ENCODE measurements around the gene AUTS2.

The AUTS2 gene

DNA sequence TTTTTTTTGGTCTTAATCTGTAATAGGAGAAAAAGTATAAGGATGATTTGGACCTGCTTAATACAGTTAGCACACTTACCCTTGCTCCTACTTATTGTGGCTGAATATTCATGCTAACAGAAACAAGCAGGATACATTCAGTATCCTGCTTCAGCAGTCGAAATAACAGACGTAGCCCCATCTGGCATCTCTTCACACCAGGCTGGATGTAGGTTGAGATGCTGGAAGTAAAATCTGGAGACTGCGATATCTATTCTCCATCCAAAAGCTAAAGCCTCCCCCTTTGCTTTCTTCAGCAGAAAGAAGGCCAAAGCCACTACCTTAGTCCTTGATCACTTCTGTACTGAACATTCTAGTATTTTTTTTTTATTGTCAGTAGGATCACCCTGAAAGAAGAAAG lies 537.4 kb downstream of the AUTS2 start:
- no peak overlapping the region for H3K4me3 ChIP-seq (ENCODE audit: low read depth, low read length)
- DNase-seq (ENCODE audit: low read depth), result no peak
- TF ChIP-seq, protein P1, sequence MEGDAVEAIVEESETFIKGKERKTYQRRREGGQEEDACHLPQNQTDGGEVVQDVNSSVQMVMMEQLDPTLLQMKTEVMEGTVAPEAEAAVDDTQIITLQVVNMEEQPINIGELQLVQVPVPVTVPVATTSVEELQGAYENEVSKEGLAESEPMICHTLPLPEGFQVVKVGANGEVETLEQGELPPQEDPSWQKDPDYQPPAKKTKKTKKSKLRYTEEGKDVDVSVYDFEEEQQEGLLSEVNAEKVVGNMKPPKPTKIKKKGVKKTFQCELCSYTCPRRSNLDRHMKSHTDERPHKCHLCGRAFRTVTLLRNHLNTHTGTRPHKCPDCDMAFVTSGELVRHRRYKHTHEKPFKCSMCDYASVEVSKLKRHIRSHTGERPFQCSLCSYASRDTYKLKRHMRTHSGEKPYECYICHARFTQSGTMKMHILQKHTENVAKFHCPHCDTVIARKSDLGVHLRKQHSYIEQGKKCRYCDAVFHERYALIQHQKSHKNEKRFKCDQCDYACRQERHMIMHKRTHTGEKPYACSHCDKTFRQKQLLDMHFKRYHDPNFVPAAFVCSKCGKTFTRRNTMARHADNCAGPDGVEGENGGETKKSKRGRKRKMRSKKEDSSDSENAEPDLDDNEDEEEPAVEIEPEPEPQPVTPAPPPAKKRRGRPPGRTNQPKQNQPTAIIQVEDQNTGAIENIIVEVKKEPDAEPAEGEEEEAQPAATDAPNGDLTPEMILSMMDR (IDR thresholded peaks at IDR 0.05; ENCODE audit: low read depth, low read length, missing control alignments), result no peak

DNA sequence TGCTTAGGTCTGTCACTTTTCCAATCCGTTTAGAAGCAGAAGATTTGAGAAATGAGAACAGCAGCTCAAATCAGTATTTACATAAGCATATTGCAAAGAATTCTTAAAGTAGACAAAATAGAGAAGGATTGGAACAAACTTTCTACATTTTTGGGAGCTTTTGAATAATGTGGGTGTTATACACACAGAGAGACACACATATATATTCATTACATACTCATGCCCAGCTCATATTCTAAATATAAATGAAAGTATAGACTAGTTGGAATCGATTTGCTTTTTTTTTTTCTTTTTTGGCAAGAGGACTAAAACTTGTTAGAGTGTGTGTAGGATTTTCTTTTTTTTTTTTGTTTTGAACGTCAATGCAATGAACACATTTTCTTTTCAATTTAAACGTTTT lies 538.9 kb downstream of the AUTS2 start:
- no peak for DNase-seq (ENCODE audit: low read depth)
- TF ChIP-seq, protein P1 (IDR thresholded peaks at IDR 0.05; ENCODE audit: low read depth, low read length, missing control alignments), result no peak
- H3K4me3 ChIP-seq (ENCODE audit: low read depth, low read length), result no peak overlapping the region

DNA sequence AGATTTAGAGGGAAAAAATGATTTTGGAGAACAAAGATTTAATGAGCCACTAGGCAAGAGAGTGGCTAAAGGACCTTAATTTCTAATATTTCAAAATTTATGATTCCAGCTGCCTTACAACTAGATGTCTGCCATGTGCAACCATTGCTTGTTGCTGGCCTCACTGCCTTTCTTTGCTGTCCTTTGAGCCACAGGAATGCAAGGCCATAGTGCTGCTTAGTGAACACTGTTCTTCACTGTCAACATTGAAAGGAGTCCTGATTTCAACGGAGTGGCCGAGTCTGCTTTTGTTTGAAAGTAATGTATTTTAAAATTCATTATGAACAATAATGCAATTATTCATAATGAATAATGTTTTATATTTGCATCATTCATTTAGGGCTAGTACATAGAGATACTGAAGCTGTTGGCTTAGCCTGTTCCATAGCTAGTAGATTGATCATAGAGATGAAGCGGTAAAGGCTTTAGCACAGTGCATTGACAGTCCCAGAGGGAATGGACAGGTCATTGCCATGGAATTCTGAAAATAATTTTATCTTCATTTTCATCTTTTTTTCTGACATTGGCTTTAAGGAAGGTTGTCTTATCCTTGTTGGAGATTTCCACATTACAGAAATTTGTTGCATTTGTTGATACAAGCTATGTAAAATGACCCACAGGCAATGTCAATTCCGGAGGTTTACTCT lies 544.1 kb downstream of the AUTS2 start:
- TF ChIP-seq, protein P1 (IDR thresholded peaks at IDR 0.05; ENCODE audit: low read depth, low read length, missing control alignments), result no peak
- DNase-seq (ENCODE audit: low read depth), result no peak
- H3K4me3 ChIP-seq (ENCODE audit: low read depth, low read length), result no peak overlapping the region

DNA sequence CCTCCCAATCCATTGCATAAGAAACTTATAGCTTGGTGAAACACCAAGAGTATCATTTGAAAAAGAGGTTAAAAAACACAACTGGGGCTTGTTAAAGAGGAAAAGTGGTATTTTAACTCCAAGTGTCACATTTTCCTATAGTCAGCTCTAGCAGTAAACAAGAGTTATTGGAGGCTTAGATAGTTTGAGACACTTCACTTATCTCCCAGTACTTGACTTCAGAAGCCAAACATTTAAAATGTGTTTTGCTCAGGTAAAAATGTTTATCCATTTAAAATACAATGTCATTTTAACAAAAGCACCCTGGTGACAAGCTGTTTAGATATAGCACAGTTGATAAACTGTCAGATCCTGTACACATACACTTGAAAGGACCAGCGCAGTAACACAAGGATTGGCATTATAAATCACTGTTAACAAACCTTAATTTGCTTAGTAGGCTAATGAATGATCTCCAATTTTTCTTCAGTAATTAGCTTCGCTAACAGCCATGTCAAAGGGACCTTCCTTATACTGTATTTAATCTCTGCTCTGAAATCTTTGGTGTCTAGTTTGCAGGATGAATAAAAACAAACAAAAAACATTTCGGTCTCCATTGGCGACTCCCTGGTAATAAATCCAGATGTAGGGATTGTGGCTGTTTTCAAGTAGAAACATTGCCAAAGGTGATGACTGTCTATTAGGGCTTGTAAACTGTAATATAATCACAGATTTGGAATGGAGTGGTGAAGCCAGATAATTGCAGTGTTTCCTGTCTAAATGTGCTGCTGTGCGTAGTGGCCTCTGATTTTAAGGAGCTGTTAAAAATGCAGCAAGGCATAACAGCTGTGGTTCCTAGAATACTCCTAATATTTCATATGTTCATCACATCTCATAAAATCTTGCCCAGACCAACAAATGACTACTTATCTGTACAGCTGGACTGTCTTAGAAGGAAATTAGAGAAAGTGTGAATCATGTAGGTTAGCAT lies 545.1 kb downstream of the AUTS2 start:
- TF ChIP-seq, protein P1 (IDR thresholded peaks at IDR 0.05; ENCODE audit: low read depth, low read length, missing control alignments), result no peak
- no peak for DNase-seq (ENCODE audit: low read depth)
- no peak overlapping the region for H3K4me3 ChIP-seq (ENCODE audit: low read depth, low read length)

DNA sequence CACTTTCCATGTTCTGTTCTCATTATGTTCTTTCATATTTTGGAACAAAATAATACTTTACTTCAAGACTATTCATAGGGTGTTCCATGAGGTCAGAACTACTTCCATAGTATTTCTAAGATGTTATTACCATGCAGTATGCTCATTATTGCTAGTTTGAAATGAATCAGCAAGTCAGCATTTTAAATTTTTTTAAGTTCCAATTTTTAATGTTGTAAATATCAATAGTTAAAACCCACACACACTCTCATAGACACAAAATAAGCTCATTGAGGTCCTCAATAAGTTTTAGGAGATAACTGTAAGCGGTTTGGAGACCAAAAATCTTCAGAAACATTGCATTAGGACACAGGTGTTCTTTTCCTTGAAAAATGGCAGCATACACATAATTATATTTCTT lies 550.7 kb downstream of the AUTS2 start:
- TF ChIP-seq, protein P1 (IDR thresholded peaks at IDR 0.05; ENCODE audit: low read depth, low read length, missing control alignments), result no peak
- H3K4me3 ChIP-seq (ENCODE audit: low read depth, low read length), result no peak overlapping the region
- DNase-seq (ENCODE audit: low read depth), result no peak

DNA sequence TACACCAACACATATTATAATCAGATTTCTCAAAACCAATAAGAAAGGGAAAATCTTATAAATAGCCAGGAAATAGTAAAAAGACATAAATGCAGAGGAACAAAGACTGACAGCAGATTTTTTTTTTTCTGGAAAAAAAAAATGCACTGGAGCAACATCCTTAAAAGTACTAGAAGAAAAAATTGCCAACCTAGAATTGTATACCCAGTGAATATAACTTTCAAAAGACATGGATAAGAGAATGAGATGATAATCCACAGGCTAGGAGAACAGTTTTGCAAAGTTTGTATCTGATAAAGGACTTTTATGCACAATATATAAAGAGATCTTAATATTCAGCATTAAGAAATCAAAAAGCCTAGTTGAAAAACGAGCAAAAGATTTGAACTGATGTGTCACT lies 554.0 kb downstream of the AUTS2 start:
- H3K4me3 ChIP-seq (ENCODE audit: low read depth, low read length), result no peak overlapping the region
- DNase-seq (ENCODE audit: low read depth), result no peak
- TF ChIP-seq, protein P1 (IDR thresholded peaks at IDR 0.05; ENCODE audit: low read depth, low read length, missing control alignments), result no peak

Measured in GM12864 (cell line).